Immature natural killer cell (primary cell): ENCODE results near the gene KLHDC9. TPM values are rescaled to one million over a fixed set of nuclear protein-coding genes. Genes with fewer than 3 reads are reported as not detected.
A peak's percentile ranks its signal among the peaks of the same experiment; 100 is the strongest.

Experiments used
- DNase-seq, 3 donors: peaks; one replicate each; pipeline ENCODE4 v3.0.0; 2022; ENCODE audit warnings: mixed read lengths in 1 of 3
- H3K27ac Mint-ChIP-seq, 6 donors: one replicate each; pipeline ENCODE4 v1.8.0; 2020; ENCODE audit warnings: mixed read lengths in 6 of 6, mild to moderate bottlenecking in 5 of 6, inconsistent platforms in 4 of 6, moderate library complexity in 3 of 6
- H3K27me3 Mint-ChIP-seq, 3 donors: one replicate each; pipeline ENCODE4 v1.8.0; 2020 to 2021; ENCODE audit warnings: low read depth in 3 of 3, mild to moderate bottlenecking in 3 of 3, mixed read lengths in 3 of 3, moderate library complexity in 3 of 3, inconsistent platforms in 1 of 3
- H3K36me3 Mint-ChIP-seq, 3 donors: one replicate each; pipeline ENCODE4 v1.8.0; 2020; ENCODE audit warnings: mixed read lengths in 3 of 3, inconsistent platforms in 2 of 3, mild to moderate bottlenecking in 2 of 3
- H3K4me1 Mint-ChIP-seq, 2 donors: one replicate each; pipeline ENCODE4 v1.8.0; 2020; ENCODE audit warnings: inconsistent platforms in 2 of 2, mild to moderate bottlenecking in 2 of 2, mixed read lengths in 2 of 2, moderate library complexity in 1 of 2
- H3K4me3 Mint-ChIP-seq, 5 donors: one replicate each; pipeline ENCODE4 v1.8.0; 2020; ENCODE audit warnings: mild to moderate bottlenecking in 5 of 5, mixed read lengths in 5 of 5, inconsistent platforms in 3 of 5, moderate library complexity in 3 of 5
- H3K9me3 Mint-ChIP-seq, 6 donors: one replicate each; pipeline ENCODE4 v1.8.0; 2020; ENCODE audit warnings: mild to moderate bottlenecking in 6 of 6, mixed read lengths in 6 of 6, inconsistent platforms in 4 of 6, moderate library complexity in 3 of 6
- polyA plus RNA-seq, 3 donors: library from polyadenylated mRNA; unstranded; fragments of 300-500 nt; fragmentation: Illumina TruSeq; gene quantifications; one replicate each; pipeline ENCODE4 v1.2.3, GENCODE V29; 2021

Gene KLHDC9
- polyA plus RNA-seq, 3 donors from 2014 or later = 0.59 TPM; not detected in 2

DNA sequence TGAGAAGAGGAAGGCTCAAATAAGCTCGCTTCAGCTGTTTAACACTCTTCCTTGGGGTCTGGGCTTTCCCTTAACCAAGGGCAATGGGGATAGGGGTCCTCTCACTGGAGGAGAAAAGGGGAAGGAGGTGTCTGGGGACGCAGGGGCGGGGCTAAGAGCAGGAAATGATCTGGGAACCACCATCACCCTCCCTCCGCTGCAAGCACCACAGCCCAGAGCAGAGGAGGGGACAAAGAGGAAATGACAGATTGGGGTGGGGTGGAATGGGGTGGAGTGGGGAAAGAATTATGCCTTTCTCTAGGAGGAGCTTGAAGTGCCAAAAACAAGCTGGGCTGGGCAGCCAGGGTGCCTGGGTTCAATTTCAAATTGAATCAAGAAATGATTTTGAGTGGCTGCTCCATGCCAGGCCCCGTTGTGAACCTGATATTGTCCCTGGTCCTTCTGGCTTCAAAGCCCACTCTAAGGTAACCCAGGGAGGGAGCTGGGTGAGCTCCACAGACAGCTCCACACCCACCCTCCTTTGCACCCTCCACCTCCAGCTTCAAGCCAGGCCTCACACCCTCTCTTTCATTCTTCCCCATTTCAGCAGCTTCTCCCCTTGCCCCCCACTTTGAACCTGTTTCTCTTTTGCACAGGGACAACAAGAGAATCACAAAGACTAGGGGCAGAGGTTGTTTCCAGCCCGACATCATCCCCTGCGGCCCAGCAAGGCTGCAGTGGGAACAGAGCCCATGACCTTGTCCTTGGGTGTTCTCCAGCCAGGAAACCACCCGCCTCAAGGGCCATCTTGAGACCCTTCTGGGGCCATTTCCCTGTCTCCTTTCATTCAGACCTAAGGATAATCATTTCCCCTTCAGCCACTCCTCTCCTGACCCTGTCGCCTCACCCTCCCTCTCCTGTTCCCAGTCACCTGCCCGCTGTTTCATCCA lies 29.6 kb upstream of the KLHDC9 start:
- H3K27me3 Mint-ChIP-seq = peaks cover 12 to 27% (median 15%) of the 10 kb centered on the region in 3 donors
- peak; percentile 86 to 88 (median 86) for DNase-seq
- H3K36me3 Mint-ChIP-seq = peaks cover 11 to 22% (median 18%) of the 10 kb centered on the region in 3 donors
- peak overlapping the region; percentile 91 to 100 (median 97) for H3K4me3 Mint-ChIP-seq
- peak overlapping the region; percentile 94 to 98 (median 97) for H3K27ac Mint-ChIP-seq
- no peaks in the 10 kb centered on the region for H3K9me3 Mint-ChIP-seq
- H3K4me1 Mint-ChIP-seq = peaks cover 72 to 80% of the 10 kb centered on the region in 2 donors

- no peaks in the 10 kb centered on the region for H3K9me3 Mint-ChIP-seq
- H3K36me3 Mint-ChIP-seq = peaks cover 11 to 19% (median 13%) of the 10 kb centered on the region in 3 donors
- H3K27ac Mint-ChIP-seq = peak overlapping the region; percentile 94 to 98 (median 97)
- DNase-seq = peak in 1 of 3 donors; percentile 24
- H3K27me3 Mint-ChIP-seq = peaks cover 12 to 27% (median 15%) of the 10 kb centered on the region in 3 donors
- peaks cover 66 to 77% of the 10 kb centered on the region in 2 donors for H3K4me1 Mint-ChIP-seq
- peak overlapping the region; percentile 91 to 100 (median 97) for H3K4me3 Mint-ChIP-seq
Measured at GRCh38 chr1:161069241-161069640, 28.9 kb upstream of the KLHDC9 start.

DNA sequence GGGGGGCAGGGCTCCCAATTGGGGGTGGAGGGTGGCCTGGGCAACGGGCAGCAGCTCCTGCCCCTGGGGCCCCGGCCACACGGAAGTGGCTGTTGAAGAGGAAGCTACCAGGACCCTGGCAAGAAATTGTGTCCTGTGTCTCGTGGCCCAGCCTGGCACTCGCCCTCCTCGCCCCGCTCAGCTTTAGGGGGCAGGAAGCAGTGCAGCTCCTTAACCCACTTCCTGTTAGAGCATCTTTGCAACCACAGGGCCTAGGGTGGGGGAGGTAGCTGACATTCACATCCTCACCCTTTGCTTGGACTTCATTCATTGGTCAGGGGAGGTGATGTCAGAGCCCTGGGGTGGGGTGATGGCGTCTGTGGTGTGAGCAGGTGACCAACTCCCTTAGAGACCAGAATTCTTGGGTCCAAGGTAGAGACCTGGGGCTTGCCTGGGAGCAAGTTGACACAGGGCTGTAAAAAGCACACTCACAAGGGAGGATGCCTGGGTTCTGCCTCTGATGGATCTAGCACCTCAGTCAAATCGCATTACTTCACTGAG lies 28.4 kb upstream of the KLHDC9 start, which contains the start of gene ARHGAP30:
TSS of gene ARHGAP30 (minus strand) at position 161 of the 540 bp plus-strand sequence. CDS start 267 bp downstream, outside the sequence.
- Mint-ChIP-seq H3K36me3 (peaks cover 8 to 14% (median 8%) of the 10 kb centered on the region in 3 donors), H3K27ac (peak within 1 kb of the TSS; percentile 94 to 98 (median 97)), H3K27me3 (peaks cover 12 to 27% (median 15%) of the 10 kb centered on the region in 3 donors), H3K4me1 (peaks cover 60 to 73% of the 10 kb centered on the region in 2 donors), H3K4me3 (peak within 1 kb of the TSS; percentile 91 to 100 (median 97)), H3K9me3 (no peaks in the 10 kb centered on the region)
- peak; percentile 93 to 95 (median 94) for DNase-seq

DNA sequence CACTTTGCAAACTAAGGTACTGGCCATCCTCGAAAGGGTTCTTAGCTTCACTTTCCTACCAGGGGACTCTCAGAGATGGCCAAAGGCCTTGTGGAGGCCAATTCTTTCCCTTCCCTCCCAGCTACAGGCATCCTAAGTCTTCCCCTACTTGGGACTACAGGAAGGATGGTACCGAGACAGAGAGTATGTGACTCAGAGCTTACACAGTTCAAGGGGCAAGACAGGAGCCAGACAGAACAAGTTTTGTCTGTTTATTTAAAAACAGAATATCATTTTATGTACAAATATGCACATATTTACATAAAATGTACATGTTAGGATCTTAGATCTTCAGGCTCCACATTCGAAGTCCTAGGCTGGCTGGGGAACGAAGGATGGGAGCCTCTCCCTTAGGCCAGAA lies 27.4 kb upstream of the KLHDC9 start:
- Mint-ChIP-seq H3K27ac (peak overlapping the region; percentile 94 to 98 (median 97)), H3K4me3 (peak overlapping the region in 2 of 5 donors; percentile 29 to 44)

GRCh38 chr1:161071886-161072371 lies 26.2 kb upstream of the KLHDC9 start:
- DNase-seq = peak; percentile 60 to 63 (median 60)
- Mint-ChIP-seq H3K27me3 (peaks cover 12 to 27% (median 13%) of the 10 kb centered on the region in 3 donors), H3K36me3 (peaks cover under 1 to 10% (median 4%) of the 10 kb centered on the region in 3 donors), H3K4me1 (peaks cover 41 to 54% of the 10 kb centered on the region in 2 donors), H3K9me3 (no peaks in the 10 kb centered on the region), H3K4me3 (peak overlapping the region in 3 of 5 donors; percentile 18 to 46 (median 35)), H3K27ac (peak overlapping the region; percentile 61 to 98 (median 96))

More for the DNA sequence above, 27.4 kb upstream of the KLHDC9 start:
- H3K27me3 Mint-ChIP-seq = peaks cover 12 to 27% (median 15%) of the 10 kb centered on the region in 3 donors
- peaks cover 8 to 14% (median 8%) of the 10 kb centered on the region in 3 donors for H3K36me3 Mint-ChIP-seq
- no peak for DNase-seq
- H3K9me3 Mint-ChIP-seq = no peaks in the 10 kb centered on the region
- peaks cover 51 to 65% of the 10 kb centered on the region in 2 donors for H3K4me1 Mint-ChIP-seq

DNA sequence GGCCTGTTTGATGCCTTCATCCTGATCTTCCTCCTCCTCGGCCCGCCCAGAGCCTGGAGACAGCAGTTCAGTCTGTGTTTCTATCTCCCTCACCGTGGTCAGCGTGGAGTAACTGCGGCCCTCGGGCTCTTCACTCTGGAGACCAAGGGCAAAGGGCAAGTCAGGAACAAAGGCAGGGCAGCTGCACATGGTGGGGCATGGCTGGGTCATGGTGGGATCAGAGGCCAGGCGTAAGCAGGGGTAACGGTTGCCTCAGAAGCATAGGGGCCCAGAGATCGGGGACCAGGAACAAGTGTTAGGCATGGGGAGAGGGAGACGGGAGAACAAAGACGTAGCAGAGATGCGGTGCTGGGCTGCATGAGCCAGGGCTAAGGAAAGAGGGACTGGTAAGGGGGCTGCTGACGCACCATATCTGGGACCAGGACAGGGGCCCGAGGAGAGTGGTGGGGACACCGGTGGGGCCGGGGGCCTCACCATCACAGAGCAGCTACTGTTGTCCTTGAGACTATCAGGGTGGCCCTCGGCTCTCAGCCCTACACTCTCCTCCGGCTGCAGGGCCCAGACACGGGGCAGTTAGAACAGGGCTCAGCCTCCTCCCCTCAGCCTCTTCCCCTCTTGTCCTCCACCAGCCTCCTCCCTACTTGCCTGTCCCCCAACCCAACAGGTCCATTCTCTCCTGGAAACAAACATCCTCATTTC lies 25.3 kb upstream of the KLHDC9 start:
- Mint-ChIP-seq H3K4me1 (peaks cover 31 to 44% of the 10 kb centered on the region in 2 donors), H3K36me3 (peaks cover 0 to 4% (median 0%) of the 10 kb centered on the region in 3 donors), H3K4me3 (no peak overlapping the region), H3K9me3 (no peaks in the 10 kb centered on the region), H3K27ac (peak overlapping the region in 4 of 6 donors; percentile 31 to 97 (median 78)), H3K27me3 (peaks cover 12 to 25% (median 12%) of the 10 kb centered on the region in 3 donors)
- DNase-seq = no peak

DNA sequence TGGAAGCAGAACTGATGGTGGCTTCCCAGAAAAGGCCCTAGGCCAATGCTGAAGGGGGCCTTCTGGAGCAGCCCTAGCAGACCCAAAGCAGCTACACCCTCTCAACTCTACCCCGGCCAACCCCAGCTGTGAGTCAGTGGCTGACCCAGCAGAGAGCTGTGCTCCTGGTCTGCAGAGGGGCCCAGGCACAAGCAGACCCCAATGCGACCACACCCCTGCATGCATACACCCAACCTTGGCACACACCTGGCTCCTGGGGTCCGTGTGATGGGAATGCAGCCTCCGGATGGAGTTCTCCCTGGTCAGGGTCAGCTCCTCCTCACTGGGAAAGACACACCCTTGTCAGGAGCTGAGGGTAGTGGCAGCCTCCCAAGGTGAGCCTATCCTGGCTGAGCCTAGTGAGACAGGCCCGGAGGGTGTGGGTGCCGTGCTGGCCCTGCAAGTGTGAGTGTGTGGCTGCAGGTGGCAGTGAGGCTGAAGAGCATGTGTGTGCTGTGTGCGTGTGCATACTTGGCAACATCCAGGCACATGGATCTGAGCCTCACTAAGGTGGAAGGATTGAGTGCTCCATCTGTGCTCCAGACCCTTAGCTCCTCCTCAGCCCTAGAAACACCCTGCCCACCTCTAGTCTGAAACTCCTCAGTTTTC lies 24.6 kb upstream of the KLHDC9 start:
- Mint-ChIP-seq H3K4me3 (no peak overlapping the region), H3K4me1 (peaks cover 26 to 37% of the 10 kb centered on the region in 2 donors), H3K36me3 (peaks cover 0 to 4% (median 0%) of the 10 kb centered on the region in 3 donors), H3K9me3 (no peaks in the 10 kb centered on the region), H3K27ac (peak overlapping the region in 2 of 6 donors; percentile 61 to 77), H3K27me3 (peaks cover 12 to 18% (median 13%) of the 10 kb centered on the region in 3 donors)
- DNase-seq = no peak

DNA sequence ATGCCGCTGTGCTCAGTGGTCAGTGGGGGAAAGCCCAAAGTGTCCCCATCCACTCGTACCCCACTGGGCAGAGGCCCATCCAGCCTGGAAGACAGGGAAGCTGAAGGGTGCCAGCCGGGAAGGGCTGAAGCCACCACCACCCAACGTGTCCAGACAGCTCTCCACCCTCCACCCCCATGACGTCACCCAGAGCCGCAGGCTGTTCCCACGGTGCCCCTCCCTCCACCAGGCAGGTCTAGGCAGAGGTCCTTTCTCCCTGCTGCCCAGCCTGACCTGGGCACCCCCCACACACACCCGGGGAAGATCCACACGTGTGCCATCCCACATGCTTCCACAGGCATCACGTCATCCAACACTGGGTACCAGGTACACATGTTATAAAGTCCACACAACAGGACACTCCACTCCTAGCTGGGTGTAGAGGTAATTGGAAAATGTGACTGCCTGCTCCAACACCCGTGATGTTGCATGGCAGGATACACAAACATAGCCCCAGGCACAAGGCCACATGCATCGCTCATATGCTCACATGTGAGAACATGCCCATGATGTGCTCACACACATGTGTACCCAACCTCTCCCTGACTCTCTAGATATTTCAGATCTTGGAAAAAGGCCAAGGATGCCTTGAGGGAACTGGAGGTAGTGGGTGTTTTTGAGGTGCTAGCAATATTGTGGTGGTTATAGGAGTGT lies 23.3 kb upstream of the KLHDC9 start:
- DNase-seq = no peak
- peaks cover 8% of the 10 kb centered on the region in 3 donors for H3K27me3 Mint-ChIP-seq
- no peak overlapping the region for H3K27ac Mint-ChIP-seq
- H3K36me3 Mint-ChIP-seq = no peaks in the 10 kb centered on the region
- H3K9me3 Mint-ChIP-seq = no peaks in the 10 kb centered on the region
- H3K4me1 Mint-ChIP-seq = peaks cover 25 to 35% of the 10 kb centered on the region in 2 donors
- H3K4me3 Mint-ChIP-seq = no peak overlapping the region

DNA sequence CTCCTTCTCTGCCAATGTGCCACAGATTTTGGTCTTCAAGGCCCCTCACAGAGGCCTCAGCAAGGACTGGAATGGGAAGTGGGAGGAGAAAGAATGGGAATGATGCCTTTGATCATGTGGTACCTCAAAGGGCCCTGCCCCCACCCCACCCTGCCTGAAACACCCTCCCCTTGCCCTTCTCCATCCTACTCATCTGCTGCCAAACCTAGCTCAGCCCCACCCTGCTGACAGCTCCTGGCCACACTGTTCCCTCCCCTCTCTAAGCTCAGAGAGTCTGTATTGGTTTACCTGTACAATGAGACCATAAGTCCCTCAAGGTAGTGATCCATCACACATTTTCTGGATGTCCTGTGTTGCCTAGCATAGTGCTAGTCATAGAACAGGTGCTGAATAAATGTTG lies 21.8 kb upstream of the KLHDC9 start:
- Mint-ChIP-seq H3K27me3 (peaks cover 2 to 3% (median 3%) of the 10 kb centered on the region in 3 donors), H3K4me3 (no peak overlapping the region)
- DNase-seq = no peak

DNA sequence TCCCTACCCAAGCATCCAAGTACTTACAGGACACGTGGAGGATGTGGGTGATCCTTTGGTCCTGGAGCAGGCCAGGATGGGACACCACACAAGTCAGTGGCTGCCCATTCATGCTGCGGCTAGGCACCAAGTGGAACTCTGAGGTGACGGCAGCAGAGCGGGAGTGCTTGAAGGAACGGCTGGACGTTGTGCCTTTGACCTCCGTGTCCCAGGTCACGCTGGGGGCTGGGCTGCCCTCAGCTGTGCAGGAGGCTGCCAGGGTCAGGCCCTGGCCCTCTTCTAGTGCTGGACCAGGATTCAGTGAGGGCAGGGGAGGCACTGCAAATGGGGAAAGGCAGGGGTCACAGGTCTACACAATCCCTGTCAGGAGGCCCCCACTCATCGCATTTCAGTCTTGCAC lies 20.7 kb upstream of the KLHDC9 start:
- peaks cover 0 to 3% (median 0%) of the 10 kb centered on the region in 3 donors for H3K27me3 Mint-ChIP-seq
- peaks cover 1 to 9% of the 10 kb centered on the region in 2 donors for H3K4me1 Mint-ChIP-seq
- no peak overlapping the region for H3K4me3 Mint-ChIP-seq
- no peaks in the 10 kb centered on the region for H3K36me3 Mint-ChIP-seq
- no peak overlapping the region for H3K27ac Mint-ChIP-seq
- no peaks in the 10 kb centered on the region for H3K9me3 Mint-ChIP-seq
- no peak for DNase-seq

More for the DNA sequence above, 21.8 kb upstream of the KLHDC9 start:
- Mint-ChIP-seq H3K27ac (no peak overlapping the region), H3K9me3 (no peaks in the 10 kb centered on the region), H3K36me3 (no peaks in the 10 kb centered on the region), H3K4me1 (peaks cover 10 to 19% of the 10 kb centered on the region in 2 donors)

DNA sequence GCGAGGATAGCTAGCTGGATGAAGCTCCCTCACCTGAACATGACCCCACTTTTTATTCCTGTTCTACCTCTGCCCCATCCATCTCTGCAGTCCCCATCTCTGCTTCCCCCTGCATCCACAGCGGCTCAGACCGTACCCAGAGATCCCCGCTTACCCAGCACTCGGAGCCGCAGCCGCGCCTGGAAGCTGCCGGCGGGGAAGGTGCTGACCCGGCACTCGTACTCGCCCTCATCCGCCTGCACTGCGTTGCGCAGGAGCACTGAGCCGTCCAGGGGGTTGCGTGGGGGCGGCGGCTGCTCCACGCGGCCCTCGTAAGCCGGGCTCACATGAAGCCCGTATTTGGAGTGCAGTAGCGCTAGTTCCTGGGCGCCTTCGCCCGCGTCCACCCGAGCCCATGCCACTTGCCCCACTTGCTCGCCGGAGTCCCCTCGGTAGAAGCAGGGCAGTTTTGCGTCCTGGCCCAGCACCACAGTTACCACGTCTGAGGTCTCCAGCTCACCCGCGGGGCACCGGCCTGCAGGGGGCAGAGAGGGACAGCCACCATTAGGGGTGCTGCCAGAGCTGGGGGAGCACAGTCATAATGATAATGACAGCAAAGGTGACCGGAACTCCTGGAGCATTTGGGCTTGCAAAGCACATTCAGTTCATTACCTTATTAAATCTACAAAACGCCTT lies 18.6 kb upstream of the KLHDC9 start:
- Mint-ChIP-seq H3K27me3 (peaks cover 0 to 3% (median 0%) of the 10 kb centered on the region in 3 donors), H3K4me3 (no peak overlapping the region), H3K4me1 (no peaks in the 10 kb centered on the region), H3K27ac (no peak overlapping the region), H3K9me3 (no peaks in the 10 kb centered on the region), H3K36me3 (no peaks in the 10 kb centered on the region)
- no peak for DNase-seq
